Germinal center (tissue), 1 donor: ENCODE results near the gene MASP1.

Experiments used
- DNase-seq: peaks from one replicate; pipeline ENCODE4 v3.0.0; 2012; ENCODE audit warnings: mixed read lengths, low spot score

Gene MASP1

DNA sequence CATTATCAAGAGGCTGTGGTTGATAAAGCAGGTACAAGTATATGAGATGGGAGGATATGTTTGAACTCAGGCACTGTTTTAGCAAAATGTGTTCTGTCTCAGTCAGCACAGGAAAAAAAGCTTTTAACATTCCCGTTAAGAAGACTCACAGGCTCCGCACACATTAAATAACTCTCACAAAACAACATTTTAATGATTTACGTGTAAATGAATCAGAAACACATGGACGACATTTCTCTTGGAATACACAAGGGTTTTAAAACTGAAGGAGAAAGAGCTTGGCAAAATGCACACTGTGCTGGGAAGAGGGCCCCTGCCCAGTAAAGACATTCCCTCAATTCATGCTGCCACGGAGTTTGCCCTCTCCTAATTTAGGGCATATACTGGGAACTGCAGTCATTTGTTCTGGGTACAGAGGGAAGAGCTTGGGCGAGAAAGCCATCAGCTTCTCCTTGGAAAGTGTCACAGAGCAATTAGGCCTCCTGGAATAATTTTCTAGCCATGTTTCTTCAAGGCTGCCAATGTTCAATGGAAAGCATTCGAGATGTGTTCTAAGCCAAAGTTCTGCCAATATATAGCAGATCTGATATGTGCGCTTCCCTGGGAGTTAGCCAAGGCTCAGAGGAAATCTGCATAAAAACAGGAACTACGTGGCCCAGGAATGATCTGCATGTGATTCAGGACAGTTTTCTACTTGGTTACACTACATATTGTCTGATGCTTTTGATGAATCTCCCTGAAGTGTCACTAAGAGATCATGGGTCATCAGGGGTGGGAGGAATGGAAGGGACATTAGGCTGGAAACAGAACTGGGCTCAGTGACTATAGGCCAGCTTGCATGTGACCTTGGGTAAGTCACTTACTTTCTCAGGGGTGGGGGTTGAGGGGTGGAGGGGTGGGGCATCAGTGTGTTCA is 2.2 kb upstream of the MASP1 start:
- DNase-seq: no peak

DNA sequence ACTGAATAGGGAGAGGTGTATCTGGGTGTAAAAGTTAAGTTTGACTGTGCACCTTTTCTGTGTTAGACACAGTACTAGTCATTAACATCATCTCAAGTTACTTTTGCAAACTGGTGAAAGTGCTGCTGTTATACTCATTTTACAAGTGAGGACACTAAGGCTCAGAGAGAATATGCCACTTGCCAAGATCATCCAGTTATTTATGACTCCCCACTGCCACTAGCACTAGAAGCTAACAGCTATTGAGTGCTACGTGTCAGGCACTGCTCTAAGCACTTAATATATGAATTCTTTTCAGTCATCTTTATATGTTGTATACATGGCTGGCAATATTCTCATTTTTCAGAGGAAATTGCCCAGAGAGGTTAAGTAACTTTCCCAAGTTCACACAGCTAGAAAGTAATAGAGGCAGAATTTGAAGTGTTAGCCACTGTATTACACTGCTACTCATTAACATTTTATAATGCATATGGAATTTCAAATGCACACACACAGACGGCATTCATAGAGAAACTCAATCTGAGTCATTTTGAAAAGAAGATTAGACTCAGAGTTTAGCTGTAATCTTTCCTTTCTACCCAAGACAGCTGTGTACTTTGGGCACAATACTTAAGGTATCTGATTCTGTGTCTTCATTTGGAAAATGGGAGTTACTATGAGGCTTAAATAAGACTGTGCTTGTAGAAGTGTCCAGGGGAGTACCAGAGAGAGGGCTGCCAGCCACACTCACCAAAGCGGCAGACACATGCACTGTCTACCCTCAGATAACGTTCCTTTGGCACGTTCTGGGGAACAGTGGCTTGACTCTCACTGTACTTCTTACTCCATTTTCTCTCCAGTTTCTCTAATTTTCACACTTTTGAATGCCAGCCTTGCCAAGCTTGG is 1.3 kb upstream of the MASP1 start:
- no peak for DNase-seq

DNA sequence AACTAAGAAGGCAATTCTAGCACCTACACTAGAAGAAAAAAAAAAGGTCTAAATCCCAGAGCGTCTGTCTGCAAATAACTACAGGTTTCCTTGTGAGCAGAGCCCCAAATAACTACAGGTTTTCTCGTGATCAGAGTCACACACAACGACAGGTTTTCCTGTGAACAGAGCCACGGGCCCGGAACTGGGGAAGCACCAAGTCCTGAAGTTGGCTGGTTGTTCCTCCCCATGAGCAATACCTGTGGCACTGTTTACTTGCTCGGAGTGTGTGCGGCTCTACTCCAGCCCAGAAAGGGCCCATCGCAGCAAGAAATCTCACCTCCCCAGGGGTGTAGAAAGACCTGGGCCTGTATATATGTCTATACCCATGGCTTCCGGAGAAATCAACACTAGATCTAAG is 644 bp upstream of the MASP1 start:
- no peak for DNase-seq

DNA sequence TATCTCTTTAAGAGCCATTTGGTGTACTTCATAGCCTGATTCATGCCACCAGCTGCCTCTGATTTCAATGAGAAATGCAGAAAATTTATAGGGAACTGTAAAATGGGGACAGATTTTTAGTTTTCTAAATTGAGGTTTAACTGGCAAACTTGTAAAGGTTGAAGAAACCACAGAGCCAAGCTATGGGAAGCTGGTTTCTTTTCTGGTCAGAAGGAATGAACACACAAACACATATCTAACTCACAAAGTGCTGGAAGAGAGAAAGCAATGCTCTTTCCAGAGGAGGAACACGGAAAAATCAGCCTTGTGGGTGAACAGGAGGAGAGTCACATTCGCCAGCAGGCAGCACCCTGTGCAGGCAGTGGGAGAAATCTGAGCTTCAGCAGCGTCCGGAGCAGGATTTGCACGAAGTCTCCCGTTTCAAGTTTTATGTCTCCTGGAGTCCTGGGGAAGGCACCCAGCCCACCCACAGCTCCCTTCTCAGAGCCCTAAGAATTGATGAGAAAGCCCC is 481 bp downstream of the MASP1 start:
- DNase-seq: no peak

DNA sequence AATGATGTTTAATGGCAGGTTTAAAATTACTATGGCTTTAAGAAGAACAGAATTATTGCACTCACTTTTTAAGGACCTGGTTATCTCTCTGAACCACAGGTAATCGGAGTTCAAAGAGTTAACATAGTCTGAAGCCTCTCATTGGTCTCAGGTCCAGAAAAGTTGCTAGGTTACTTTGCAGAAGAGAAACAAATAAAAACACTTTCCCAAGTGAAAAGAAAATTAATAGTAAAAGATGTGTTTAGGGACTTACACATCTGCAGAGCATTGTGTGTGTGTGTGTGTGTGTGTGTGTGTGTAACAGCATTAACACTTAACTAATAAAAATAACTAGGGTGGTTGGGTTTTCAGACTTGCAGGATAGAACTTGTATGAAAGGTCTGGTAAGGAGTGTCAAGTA is 1.0 kb downstream of the MASP1 start:
- no peak for DNase-seq

DNA sequence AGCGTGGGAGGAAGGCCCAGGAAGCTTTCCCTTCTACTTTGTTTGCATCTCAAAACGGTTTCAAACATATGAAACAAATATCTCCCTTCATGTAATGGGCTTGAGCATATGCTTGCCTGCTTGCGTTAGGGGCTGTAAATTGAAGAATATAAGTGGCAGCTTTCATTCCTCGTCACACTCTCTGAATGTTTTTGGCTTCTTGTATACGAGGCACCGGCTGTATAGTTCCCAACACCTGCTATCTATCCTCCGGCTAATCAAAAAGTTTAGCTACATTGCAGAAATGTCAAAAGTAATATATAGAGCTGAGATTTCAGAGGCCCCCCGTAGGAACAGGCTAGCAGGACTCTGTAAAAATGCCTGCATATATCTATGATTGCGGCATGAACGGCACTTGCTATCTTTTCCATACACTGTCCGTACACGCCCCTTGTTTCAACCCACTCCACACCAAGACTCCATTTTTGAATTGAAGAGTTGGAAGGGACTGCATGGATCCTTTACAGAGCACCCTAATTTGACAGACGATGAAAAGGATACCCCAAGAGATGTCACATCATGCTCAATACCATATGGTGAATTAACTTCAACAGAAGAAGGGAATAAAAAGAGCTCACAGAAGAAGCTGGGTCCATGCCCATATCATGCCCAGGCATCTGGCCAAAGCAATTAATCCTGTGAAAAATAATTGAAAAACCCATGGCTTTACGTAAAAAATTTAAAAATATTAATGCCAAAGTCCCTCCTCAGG is 2.5 kb downstream of the MASP1 start:
- no peak for DNase-seq

DNA sequence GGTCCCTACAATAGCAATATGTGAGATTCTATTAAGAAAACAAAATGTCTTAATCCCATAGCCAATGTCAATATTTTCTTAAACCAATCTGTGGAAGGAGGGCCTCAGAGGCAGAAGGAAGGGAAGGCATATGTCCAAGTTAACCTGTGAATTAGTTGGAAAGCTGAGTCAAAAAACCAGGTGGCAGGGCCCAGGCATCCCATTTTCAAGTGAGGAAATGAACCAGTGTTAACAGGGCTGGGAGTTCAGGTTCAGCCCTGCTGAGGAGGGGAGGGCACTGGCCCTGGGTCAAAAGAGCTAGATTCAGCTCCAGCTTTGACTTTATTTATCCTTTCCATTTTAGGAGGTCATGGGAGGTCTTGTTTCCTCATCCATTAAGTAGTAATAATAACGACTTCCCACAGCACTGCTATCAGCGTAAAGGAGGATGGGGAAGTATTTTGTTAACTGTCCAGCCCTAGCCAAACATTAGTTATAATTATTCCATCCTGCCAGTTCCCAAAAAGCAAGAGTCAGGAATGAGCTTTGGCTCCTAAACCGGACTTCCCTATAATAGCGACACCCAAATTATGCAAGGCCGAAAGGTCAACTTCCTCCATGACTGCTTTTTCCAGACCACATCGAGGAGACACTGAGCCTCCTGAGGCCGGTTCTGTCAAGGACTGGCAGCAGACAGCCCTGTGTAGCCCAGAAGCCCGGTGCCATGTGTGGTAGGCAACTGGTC is 3.2 kb downstream of the MASP1 start:
- no peak for DNase-seq

DNA sequence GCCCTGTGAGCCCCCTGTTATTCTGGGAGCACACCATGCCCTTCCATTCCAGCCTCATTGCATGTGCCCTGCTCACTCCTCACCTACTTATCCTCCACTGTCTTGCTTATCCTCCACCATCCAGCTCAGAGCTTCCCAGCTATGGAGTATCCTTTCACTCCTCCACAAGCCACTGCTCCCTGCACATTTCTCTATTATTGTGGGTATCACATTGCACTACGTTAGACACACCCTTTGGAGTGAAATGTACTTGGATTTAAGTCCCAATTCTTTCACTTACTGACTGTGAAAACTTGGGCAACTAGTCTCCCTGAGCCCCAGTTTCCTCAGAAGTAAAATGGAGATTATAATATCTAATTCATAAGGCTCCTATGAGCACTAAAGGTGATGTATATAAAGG is 4.3 kb downstream of the MASP1 start:
- DNase-seq: no peak

DNA sequence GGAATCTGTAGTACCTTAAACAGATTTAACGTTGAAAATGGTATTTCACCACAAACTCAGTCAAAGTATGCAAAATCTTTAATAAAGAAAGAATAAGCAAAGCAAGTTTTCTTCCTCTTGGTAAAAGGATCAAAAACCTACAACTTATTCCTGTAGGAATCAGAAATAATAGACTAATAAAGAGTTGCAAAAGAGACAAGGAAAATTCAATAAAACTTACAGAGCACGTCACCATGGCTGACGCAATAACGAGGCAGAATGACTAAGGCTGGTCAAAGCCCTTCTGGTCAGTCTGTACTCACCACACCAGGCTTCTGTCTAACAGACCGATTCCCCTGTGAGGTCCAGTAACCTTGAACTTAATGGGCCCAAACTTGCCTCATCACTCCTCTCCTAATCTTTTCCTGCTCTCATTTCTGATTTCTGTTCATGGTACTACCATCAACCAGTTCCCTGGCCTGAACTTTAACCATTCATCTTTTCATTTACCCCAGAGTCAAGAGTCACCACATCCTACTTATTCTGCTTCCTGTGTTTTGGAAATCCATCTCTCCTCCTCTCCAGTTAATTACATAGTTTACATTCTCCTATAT is 5.0 kb downstream of the MASP1 start:
- no peak for DNase-seq

DNA sequence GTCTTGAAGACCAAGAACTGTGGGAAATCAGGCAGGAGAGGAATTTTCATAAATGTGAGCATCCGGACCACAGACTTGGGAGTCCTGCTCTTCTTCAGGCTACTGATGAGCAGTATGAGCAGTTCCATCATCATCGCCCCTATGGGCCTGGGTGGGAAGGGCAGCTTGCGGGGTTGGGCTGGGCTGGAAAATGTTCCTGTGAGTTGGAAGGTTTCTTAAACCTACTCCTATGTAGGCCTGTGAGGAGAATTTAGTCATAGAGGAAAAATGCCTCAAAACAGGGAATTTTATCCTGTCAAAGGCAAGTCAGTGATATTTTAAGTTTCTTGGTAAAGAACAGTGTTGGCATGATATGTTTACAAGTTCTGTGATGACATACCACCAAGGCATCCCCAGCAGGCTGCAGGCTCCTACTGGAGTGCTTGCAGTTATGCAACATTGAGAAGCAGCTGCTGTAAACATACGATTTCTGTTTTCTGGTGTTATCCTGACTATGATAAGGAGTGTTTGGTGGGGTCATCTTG is 10.3 kb downstream of the MASP1 start:
- no peak for DNase-seq

DNA sequence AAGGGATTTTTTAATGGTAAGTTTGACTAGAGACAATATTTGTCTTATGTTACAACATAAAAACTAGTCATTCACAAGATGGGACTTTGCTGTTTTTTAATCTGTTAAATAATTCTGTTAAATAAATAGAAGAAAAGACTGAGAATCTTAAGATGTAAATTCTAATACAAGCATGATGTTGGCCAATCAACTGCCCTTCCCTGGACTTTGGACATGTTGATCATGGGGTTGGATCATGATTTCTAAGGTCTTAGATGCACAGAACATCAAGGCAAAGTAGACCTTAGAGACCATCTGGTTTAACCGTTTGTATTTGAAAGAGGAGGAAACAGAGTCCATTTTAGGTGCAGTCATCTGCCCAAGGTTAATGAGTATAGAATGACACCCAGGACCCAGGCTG is 10.9 kb downstream of the MASP1 start:
- no peak for DNase-seq

DNA sequence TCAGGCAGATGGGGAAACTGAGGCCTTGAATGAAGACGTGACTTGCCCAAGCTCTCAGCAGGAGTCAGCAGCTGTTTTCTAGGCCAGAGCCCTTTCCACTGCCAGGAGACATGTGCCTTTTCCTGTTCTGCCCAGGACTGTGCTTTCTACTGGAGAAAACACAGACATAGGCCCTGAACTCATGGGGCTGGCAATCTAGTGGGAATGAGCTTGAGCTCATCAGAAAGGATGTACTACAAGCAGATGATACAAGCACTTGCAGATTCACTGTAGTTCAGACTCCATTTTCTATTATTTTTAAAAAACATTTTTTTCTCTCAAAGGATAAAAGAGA is 14.4 kb downstream of the MASP1 start:
- DNase-seq: no peak

DNA sequence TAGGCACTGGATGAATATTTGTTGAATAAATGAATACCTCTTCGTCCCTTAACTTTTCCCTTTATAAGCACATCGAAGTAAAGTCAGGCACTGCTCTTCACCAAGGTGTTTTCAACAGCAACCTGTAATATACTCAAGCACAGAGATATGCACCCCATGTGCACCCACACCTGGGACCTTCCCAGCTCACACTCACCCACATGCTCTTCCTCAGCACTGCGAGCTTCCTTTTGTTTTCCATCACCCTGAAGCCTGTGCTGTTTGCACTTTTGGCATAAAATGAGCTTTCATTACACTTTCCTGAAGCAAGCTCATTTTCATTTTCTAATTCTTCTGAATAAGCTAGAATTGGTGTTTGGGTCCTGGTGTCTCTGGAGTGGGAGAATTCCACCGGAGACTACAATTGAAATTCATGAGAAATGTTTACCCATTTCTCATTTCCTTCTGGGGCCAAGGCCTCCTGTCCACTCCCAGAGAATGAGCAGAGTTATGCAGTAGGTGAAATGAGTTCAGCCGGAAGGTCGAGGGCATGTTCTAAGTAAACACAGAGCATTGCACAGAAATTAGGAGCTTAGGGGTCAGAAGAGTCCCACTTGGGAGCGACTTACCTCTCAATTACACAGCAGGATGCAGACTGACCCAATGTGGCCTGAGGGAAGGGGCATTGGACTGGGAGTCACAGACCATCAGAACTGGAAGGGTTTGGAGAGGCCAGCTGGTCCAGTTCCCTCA is 15.0 kb downstream of the MASP1 start:
- DNase-seq: no peak

DNA sequence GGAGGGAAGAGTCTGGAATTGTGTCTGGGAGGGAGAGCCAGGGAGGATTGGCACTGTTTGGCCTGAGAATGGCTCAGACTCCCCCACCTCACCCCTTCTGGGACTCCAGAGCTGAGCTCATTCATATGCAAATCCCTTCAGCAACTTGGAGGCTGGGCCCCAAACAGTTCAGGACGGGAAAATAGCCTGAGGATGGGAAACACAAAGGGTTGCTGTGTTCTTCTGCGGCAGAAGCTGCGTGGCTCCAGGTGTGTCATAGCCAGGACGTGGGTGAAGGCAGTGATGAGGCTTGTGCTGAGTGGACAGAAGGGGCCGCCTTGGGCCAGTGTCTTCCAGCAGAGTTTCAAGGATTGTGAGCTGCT is 16.6 kb downstream of the MASP1 start:
- DNase-seq: no peak

DNA sequence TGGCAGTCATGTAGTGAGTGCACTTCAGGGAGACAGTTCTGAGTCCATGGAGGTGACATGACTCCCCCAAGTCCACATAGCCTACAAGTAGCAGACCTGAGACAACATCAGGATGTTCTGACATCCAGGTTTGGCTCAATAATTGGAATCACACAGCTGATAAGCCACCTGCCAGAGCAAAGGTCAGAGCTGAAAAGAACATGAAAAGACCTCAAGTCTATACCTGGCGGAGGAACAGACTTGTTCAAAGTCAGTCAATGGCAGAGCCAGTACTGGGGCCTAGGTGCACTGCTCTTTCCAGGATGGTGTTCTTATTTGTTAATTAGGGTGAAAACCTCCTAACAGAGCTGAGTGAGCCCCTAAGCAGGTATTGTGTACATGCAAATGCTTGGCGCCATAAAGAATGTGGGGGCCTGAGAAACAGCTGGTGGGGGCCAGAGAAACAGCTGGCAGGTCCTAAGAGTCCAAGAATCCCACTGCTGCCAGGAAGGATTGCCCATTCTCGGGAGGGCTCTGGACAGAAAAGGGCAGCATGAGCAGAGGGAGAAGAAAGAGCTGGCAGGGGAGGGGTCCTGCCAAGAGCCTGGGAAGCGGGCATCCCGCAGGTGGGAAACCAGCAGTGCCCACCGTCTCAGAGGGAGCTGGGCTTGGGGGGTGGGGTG is 17.1 kb downstream of the MASP1 start:
- no peak for DNase-seq

DNA sequence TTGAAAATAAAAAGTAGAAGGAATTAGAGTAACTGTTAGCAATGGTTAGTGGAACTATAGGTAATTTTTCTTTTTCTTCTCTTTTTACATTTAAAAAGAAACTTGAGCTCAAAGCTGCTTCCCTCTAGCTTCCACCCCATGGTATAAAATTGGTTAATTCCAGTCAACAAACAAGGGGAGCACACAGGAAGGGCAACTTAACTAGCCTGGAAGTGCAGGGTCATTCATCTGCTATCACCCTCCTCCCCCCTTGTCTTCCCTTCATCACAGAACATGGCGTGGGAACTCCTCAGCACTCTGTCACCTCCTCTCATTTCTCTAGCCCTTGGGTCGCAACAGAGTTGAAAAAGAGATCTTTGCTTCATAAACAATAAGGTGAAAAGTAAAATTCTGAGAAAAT is 20.0 kb downstream of the MASP1 start:
- no peak for DNase-seq

DNA sequence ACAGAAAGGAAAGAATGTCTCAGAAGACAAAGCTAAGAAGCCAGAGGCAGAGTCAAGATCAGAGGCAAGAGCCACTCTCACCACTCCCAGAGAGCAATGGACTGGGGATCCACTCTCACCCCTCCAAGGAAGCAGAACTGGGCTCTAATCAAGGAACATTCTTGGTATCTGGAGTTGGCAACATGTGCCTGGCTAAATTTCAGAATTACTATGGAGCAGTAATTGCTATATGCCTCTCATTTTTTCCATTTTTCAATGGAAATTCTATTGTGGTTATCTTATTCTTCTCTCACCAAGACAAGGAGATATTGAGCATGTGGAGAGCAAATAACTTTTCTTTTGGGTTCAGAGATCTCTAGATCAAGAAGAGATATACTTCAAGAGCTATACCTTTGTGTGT is 22.1 kb downstream of the MASP1 start:
- DNase-seq: no peak

DNA sequence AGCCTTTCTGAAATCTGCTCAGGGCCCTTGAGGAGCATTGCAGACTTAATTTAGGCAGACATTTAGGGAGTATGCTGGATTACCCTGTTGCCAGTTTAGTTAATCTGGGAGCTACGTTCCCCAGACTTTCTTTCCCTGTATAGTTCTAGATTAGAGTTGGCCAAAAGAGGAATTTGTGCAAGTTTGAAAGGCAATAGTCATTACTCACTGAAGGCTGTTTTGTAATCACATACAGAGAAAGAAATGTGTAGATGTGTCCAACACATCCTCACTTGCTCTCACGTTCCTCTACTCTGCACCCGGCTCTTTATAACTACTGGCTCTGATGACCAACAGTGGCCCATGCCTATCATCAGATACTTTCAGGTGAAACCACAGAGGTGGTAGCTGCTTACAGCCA is 24.2 kb downstream of the MASP1 start:
- no peak for DNase-seq

DNA sequence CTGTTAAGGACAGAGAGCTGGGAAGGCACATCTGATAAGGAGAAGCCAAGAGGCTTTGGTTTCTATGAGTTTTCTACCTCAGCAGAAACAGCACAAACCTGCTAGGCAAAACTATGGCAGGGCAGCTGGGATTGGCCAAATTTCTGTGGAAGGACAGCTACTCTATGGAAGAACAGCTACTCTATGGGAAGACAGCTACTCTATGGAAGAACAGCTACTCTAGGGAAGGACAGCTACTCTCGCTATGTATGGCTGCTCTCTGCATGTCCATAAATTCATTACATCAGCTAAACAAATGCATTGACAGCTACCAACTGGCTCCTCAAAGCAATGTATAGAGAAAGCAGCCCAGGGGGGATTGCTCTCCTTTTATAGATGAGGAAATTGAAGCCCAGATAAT is 24.8 kb downstream of the MASP1 start:
- DNase-seq: no peak

DNA sequence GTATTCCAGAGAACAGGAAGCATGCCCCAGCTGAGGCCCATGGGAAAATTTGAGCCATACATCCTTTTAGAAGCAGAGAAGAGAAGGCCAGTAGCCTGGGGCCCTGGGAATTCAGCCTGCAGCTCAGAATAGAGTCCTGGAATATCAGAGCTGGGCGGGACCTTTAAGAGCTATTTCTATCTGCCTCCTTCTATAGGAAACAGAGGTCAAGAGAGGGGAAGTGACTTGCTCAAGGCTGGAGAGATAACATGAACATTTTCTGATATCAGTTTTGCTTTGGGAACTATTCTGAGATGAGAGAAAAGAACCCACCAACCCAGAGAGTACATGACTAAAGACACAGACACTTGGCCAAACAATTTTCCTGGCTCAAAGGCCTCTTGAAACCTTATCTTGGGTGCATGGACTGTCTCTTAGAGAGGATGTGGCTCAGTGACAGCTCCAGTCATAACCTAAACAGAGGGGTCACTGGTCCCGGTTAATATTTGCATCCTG is 26.0 kb downstream of the MASP1 start:
- DNase-seq: no peak
